Endodermal cell (in vitro differentiated cells): ENCODE results near the gene HOGA1. TPM values are rescaled to one million over a fixed set of nuclear protein-coding genes. Genes with fewer than 3 reads are reported as not detected.
A peak's percentile ranks its signal among the peaks of the same experiment; 100 is the strongest.

ENCODE experiments used
- DNase-seq: peaks from one replicate; pipeline ENCODE4 v3.0.0-alpha.2; 2017
- H3K27ac ChIP-seq: 2 replicates; pipeline ENCODE4 v1.5.1; 2013; ENCODE audit warnings: mild to moderate bottlenecking, low read depth, low read length, moderate library complexity
- H3K27me3 ChIP-seq: 2 replicates; pipeline ENCODE4 v1.6.1; 2013; ENCODE audit warnings: mild to moderate bottlenecking, low read length, moderate library complexity; ENCODE audit not compliant: insufficient read depth, control insufficient read depth, poor library complexity, severe bottlenecking
- H3K36me3 ChIP-seq: 2 replicates; pipeline ENCODE4 v1.7.0; 2013; ENCODE audit warnings: mild to moderate bottlenecking, low read length, moderate library complexity; ENCODE audit not compliant: control insufficient read depth, insufficient read depth
- H3K4me1 ChIP-seq: one replicate; pipeline ENCODE4 v1.7.0; 2013; ENCODE audit warnings: low read length; ENCODE audit not compliant: control insufficient read depth, insufficient read depth
- H3K4me3 ChIP-seq: 2 replicates; pipeline ENCODE4 v1.5.1; 2013; ENCODE audit warnings: mild to moderate bottlenecking, low read length, moderate library complexity
- H3K9ac ChIP-seq: 2 replicates; pipeline ENCODE4 v1.6.1; 2013; ENCODE audit warnings: mild to moderate bottlenecking, low read length, moderate library complexity; ENCODE audit not compliant: poor library complexity, severe bottlenecking; ENCODE audit errors: extremely low read depth
- H3K9me3 ChIP-seq: 2 replicates; pipeline ENCODE4 v1.6.1; 2013; ENCODE audit warnings: mild to moderate bottlenecking, low read length, moderate library complexity; ENCODE audit not compliant: control insufficient read depth
- H3K27ac Mint-ChIP-seq: 2 replicates; pipeline ENCODE4 v1.8.0; 2020; ENCODE audit warnings: mixed read lengths
- H3K27me3 Mint-ChIP-seq: 2 replicates; pipeline ENCODE4 v1.8.0; 2021; ENCODE audit warnings: mild to moderate bottlenecking, mixed read lengths; ENCODE audit not compliant: insufficient read depth
- H3K36me3 Mint-ChIP-seq: 2 replicates; pipeline ENCODE4 v1.8.0; 2020; ENCODE audit warnings: low read depth, mixed read lengths
- H3K4me1 Mint-ChIP-seq: 2 replicates; pipeline ENCODE4 v1.8.0; 2020; ENCODE audit warnings: mixed read lengths
- H3K4me3 Mint-ChIP-seq: 2 replicates; pipeline ENCODE4 v1.8.0; 2020; ENCODE audit warnings: mild to moderate bottlenecking, moderate library complexity, mixed read lengths
- H3K9me3 Mint-ChIP-seq: 2 replicates; pipeline ENCODE4 v1.8.0; 2020; ENCODE audit warnings: mild to moderate bottlenecking, mixed read lengths
- WGBS, 2 experiments: methylation state at CpG; one replicate each; pipeline versions ENCODE4 v1.1.5 to v1.1.7; 2013; ENCODE audit warnings: missing lambda C conversion rate in 2 of 2, mixed read lengths in 1 of 2; ENCODE audit not compliant: insufficient coverage in 1 of 2, insufficient read length in 1 of 2; 5-methylcytosine and 5-hydroxymethylcytosine counted together
- total RNA-seq, 2 donors: library from RNA; stranded (reverse); fragmentation: NEBNext Ultra II Directional in 1 of 2; extraction: Animal tissue kit (Norgen Biotek cat#: 25700) in 1 of 2; gene quantifications; 2 replicates in 1 of 2; 3 replicates in 1 of 2; pipeline ENCODE4 v1.2.1, GENCODE V29; 2021
- TF ChIP-seq, protein P1 (sequence below): fragments of 200-600 bp; sonication (generic); conservative IDR thresholded peaks from 2 replicates; pipeline ENCODE4 v1.5.0; 2021; ENCODE audit warnings: antibody characterized with exemption, mild to moderate bottlenecking

The HOGA1 gene
- total RNA-seq, 2 donors from 2014 or later: 0.15 to 1.7 TPM

DNA sequence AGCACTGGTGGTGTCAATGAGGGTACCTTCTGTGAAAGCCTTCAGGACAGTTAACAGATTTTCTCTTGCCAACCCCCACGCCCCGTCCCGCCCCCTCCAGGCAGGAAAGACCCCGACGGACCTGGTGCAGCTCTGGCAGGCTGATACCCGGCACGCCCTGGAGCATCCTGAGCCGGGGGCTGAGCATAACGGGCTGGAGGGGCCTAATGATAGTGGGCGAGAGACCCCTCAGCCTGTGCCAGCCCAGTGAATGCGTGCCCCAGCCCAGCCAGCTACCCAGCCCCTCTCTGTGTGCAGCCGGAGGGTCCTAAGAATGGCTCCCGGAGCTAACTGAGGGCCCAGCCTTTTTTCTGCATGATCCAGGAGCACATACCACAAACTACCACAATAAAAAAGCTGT is 713 bp upstream of the HOGA1 start:
- Histone ChIP-seq H3K36me3 (no peaks in the 10 kb centered on the region), H3K9ac (no peak overlapping the region), H3K4me1 (no peaks in the 10 kb centered on the region), H3K27ac (no peak overlapping the region), H3K27me3 (no peaks in the 10 kb centered on the region), H3K4me3 (no peak overlapping the region), H3K9me3 (no peaks in the 10 kb centered on the region)
- Mint-ChIP-seq H3K4me1 (peaks cover 3% of the 10 kb centered on the region), H3K27me3 (no peaks in the 10 kb centered on the region), H3K9me3 (no peaks in the 10 kb centered on the region), H3K27ac (no peak overlapping the region), H3K36me3 (no peaks in the 10 kb centered on the region), H3K4me3 (no peak overlapping the region)
- no peak for DNase-seq
- WGBS, 2 experiments: 94 to 98% methylated on average over 11 to 13 of the region's 13 CpGs
- TF ChIP-seq, protein P1, sequence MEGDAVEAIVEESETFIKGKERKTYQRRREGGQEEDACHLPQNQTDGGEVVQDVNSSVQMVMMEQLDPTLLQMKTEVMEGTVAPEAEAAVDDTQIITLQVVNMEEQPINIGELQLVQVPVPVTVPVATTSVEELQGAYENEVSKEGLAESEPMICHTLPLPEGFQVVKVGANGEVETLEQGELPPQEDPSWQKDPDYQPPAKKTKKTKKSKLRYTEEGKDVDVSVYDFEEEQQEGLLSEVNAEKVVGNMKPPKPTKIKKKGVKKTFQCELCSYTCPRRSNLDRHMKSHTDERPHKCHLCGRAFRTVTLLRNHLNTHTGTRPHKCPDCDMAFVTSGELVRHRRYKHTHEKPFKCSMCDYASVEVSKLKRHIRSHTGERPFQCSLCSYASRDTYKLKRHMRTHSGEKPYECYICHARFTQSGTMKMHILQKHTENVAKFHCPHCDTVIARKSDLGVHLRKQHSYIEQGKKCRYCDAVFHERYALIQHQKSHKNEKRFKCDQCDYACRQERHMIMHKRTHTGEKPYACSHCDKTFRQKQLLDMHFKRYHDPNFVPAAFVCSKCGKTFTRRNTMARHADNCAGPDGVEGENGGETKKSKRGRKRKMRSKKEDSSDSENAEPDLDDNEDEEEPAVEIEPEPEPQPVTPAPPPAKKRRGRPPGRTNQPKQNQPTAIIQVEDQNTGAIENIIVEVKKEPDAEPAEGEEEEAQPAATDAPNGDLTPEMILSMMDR: no peak

DNA sequence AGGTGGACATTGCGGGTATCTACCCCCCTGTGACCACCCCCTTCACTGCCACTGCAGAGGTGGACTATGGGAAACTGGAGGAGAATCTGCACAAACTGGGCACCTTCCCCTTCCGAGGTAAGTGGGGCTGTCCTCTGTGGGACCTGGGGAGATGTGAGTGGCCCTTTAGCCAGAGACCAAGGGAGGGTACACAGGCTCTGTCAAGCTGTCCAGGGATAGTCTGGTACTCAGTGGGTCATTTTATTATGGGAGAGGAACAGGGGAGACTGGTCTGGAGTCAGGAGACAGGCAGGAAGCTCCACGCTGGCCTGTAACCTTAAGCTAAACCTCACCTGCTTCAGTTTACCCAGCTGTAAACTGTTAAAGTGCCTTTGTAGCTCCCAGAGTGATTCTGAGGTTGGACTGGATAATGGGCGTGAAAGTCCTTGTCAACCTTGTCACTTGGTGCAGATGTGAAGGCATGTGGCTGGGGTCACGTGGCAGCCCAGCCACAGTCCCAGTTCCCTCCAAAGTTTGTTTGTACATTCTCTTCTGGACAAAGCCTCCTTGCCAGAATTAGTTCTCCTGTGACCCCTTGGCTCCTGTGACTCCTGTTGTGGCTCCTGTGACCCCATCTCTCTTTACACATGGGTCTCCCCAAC is 729 bp downstream of the HOGA1 start:
- no peak overlapping the region for H3K27ac ChIP-seq
- no peaks in the 10 kb centered on the region for H3K4me1 ChIP-seq
- H3K27me3 ChIP-seq: no peaks in the 10 kb centered on the region
- H3K27ac Mint-ChIP-seq: peak overlapping the region; percentile 9
- no peaks in the 10 kb centered on the region for H3K36me3 ChIP-seq
- no peaks in the 10 kb centered on the region for H3K9me3 ChIP-seq
- no peak overlapping the region for H3K4me3 Mint-ChIP-seq
- H3K4me1 Mint-ChIP-seq: peaks cover 3% of the 10 kb centered on the region
- no peak overlapping the region for H3K9ac ChIP-seq
- H3K4me3 ChIP-seq: no peak overlapping the region
- 96 to 97% methylated on average over 3 to 4 of the region's 5 CpGs for WGBS, 2 experiments
- H3K9me3 Mint-ChIP-seq: no peaks in the 10 kb centered on the region
- DNase-seq: no peak
- no peaks in the 10 kb centered on the region for H3K27me3 Mint-ChIP-seq
- TF ChIP-seq, protein P1: no peak
- no peaks in the 10 kb centered on the region for H3K36me3 Mint-ChIP-seq

DNA sequence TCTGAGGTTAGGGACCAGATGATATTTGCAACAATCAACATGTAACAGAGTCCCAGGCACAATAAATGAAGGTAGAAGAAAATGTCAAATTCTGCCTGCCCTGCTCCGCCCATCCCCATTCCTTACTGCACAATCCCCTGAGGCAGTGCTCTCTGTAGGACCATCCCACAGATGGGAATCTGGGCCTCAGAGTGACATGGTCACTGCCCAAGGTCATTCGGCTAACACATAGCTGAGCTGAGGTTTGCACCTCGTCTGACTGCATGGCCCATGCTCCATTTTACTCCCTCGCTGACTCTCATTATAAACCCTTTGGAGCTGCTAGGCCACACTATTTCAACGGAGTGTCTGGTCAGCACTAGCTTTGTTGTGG is 1.2 kb downstream of the HOGA1 start:
- H3K4me3 ChIP-seq: no peak overlapping the region
- no peak for DNase-seq
- Mint-ChIP-seq H3K4me3 (no peak overlapping the region), H3K27ac (no peak overlapping the region), H3K36me3 (no peaks in the 10 kb centered on the region), H3K9me3 (no peaks in the 10 kb centered on the region), H3K27me3 (no peaks in the 10 kb centered on the region), H3K4me1 (peaks cover 3% of the 10 kb centered on the region)
- no peaks in the 10 kb centered on the region for H3K4me1 ChIP-seq
- H3K36me3 ChIP-seq: no peaks in the 10 kb centered on the region
- H3K27ac ChIP-seq: no peak overlapping the region
- 82 to 93% methylated on average over 3 to 5 of the region's 5 CpGs for WGBS, 2 experiments
- H3K27me3 ChIP-seq: no peaks in the 10 kb centered on the region
- TF ChIP-seq, protein P1: no peak
- no peak overlapping the region for H3K9ac ChIP-seq
- H3K9me3 ChIP-seq: no peaks in the 10 kb centered on the region
